HG03097 (cell line): ENCODE results near the gene FILIP1L.

Experiments
- ATAC-seq: cut with Tn5 transposase; IDR thresholded peaks from one replicate; pipeline ENCODE4 v1.9.1; 2021; ENCODE audit not compliant: unreplicated experiment, low FRiP score

FILIP1L gene

GRCh38 chr3:100125161-100125938 is 11.0 kb upstream of the FILIP1L start:
- ATAC-seq: no peak

GRCh38 chr3:100124201-100124761 is 10.0 kb upstream of the FILIP1L start:
- no peak for ATAC-seq

- no peak for ATAC-seq
Measured at GRCh38 chr3:100123112-100123511, 8.8 kb upstream of the FILIP1L start.

- ATAC-seq: no peak
Measured at GRCh38 chr3:100122321-100122720, 8.0 kb upstream of the FILIP1L start.

GRCh38 chr3:100120693-100121092 is 6.4 kb upstream of the FILIP1L start:
- no peak for ATAC-seq

- no peak for ATAC-seq
Measured at GRCh38 chr3:100120012-100120411, 5.7 kb upstream of the FILIP1L start.

- ATAC-seq: no peak
Measured at GRCh38 chr3:100117093-100117492, 2.8 kb upstream of the FILIP1L start.

GRCh38 chr3:100113723-100114412 is 433 bp downstream of the FILIP1L start:
- no peak for ATAC-seq

- ATAC-seq: no peak
Measured at GRCh38 chr3:100111728-100112127, 2.6 kb downstream of the FILIP1L start.

- ATAC-seq: no peak
Measured at GRCh38 chr3:100110162-100110561, 4.1 kb downstream of the FILIP1L start.

GRCh38 chr3:100108464-100109079 is 5.7 kb downstream of the FILIP1L start:
- ATAC-seq: no peak

- ATAC-seq: no peak
Measured at GRCh38 chr3:100107221-100107814, 7.0 kb downstream of the FILIP1L start.

- ATAC-seq: no peak
Measured at GRCh38 chr3:100106531-100107141, 7.7 kb downstream of the FILIP1L start.

GRCh38 chr3:100106094-100106493 is 8.2 kb downstream of the FILIP1L start:
- ATAC-seq: no peak

- peak; percentile 37 for ATAC-seq
Measured at GRCh38 chr3:100105501-100105900, 8.8 kb downstream of the FILIP1L start.

- ATAC-seq: no peak
Measured at GRCh38 chr3:100104817-100105413, 9.4 kb downstream of the FILIP1L start.

GRCh38 chr3:100104442-100104798 is 9.9 kb downstream of the FILIP1L start:
- peak; percentile 34 for ATAC-seq

GRCh38 chr3:100103558-100104441 is 10.5 kb downstream of the FILIP1L start:
- ATAC-seq: peak; percentile 79

- ATAC-seq: no peak
Measured at GRCh38 chr3:100102757-100103156, 11.5 kb downstream of the FILIP1L start.
